HG03280 (cell line): ENCODE measurements around the gene CNOT6L.

Source experiments
- ATAC-seq: cut with Tn5 transposase; IDR thresholded peaks from one replicate; pipeline ENCODE4 v1.9.1; 2021; ENCODE audit warnings: mild to moderate bottlenecking, moderate library complexity; ENCODE audit not compliant: unreplicated experiment

The CNOT6L gene

GRCh38 chr4:77818602-77819403 lies at the start of gene CNOT6L:
CNOT6L (minus strand) TSS chr4:77819368; CDS start chr4:77819308, 60 bp downstream.
- ATAC-seq: peak; percentile 38

DNA sequence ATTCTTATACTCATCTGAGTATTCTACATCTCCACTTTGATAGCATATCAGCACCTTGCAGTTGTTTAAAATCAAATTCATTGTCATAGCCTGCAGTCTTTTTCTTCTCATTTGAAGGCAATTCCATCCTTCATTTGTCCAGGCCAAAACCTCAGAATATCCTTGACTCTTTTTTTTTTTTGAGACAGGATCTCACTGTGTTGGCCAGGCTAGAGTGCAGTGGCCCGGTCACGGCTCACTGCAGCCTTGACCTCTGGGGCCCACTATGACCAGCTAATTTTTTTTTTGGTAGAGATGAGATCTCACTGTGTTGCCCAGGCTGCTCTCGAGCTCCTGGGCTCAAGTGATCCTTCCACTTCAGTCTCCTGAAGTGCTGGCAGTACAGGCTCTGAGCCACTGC lies 46.1 kb upstream of the CNOT6L start:
- ATAC-seq: no peak

DNA sequence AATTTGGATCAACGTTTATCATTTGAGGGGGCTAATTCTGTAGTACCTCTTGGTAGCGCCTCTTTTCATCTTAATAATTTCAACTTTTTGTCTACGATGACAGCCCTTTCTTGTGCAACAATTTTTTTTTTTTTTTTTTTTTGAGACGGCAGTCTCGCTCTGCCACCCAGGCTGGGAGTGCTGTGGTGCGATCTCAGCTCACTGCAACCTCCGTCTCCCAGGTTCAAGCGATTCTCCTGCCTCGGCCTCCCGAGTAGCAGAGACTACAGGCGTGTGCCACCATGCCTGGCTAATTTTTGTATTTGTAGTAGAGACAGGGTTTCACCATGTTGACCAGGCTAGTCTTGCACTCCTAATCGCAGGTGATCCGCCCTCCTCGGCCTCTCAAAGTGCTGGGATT lies 44.2 kb upstream of the CNOT6L start:
- ATAC-seq: peak; percentile 3

DNA sequence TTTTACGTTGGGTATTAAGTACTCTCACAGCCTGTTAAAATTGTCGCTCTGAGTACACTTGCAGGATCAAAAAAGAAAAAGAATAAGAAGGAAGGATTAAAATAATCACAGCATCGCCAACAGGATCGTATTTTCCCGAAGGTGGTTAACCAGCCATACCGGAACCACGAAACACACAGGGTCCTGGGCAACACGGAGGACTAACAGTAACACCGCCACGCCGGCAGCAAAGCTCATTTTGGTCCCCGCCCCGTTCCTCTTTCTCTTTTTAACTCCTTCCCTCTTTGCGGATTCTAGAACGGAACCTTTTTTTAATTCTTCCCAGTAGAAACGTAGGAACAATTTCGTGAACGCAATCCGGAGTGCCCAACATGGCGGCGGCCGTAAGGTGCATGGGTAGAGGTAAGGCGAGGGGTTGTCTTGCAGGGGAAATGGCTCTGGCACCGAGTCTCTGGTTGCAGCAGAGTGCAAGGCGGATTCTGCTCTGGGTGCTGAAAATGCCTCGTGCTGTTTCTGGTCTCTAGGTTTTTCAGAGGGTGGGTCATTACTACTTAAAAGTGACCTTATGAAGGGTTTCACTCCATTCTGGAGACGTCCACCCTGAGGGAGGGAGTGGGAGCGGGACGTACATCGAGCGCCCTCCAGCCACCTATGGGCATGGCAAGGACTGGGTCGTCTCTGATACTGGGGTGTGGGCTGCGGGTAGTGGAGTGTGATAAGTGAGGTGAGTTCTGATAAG lies 43.5 kb upstream of the CNOT6L start, which contains the start of gene MRPL1:
Gene MRPL1 (plus strand): TSS at position 353 of the 739 bp plus-strand sequence. CDS start 19 bp downstream, at position 372.
- peak; percentile 79 for ATAC-seq

DNA sequence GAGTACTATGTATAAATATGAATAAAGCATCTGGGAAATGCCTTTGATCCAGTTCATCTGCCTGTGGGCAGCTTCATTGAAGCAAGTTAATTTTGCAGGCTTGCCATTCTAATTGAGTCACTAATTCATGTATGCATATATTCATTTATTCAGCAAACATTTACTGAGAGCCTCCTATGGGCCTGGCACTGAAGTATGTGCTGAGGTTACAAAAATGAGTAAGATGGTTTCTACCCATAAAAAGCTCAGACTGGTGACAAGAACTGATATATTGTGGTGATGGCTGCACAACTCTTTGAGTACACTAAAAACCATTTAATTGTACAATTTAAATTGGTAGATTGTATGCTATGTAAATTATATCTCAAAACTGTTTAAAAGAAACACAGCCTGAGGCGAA lies 42.3 kb upstream of the CNOT6L start:
- ATAC-seq: no peak

DNA sequence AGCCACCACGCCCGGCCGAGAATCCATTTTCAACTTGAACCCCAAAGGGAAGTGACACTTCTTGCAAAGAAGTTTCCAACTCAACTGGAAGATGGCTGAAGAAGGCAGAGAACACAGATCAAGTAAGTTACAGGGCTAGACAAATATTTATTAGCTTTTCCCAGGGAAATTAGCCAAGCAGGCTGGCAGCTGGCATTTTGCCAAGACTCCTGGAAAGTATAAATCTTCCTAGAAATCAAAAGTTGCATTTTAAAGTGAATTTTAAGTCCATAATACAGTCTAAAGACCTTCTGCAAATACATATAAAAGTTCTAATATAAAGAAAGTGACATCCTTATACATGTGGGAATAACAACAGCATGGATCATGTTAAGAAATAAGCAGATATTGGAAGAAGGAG lies 40.1 kb upstream of the CNOT6L start:
- ATAC-seq: no peak

GRCh38 chr4:77856152-77856551 lies 37.0 kb upstream of the CNOT6L start:
- ATAC-seq: no peak

DNA sequence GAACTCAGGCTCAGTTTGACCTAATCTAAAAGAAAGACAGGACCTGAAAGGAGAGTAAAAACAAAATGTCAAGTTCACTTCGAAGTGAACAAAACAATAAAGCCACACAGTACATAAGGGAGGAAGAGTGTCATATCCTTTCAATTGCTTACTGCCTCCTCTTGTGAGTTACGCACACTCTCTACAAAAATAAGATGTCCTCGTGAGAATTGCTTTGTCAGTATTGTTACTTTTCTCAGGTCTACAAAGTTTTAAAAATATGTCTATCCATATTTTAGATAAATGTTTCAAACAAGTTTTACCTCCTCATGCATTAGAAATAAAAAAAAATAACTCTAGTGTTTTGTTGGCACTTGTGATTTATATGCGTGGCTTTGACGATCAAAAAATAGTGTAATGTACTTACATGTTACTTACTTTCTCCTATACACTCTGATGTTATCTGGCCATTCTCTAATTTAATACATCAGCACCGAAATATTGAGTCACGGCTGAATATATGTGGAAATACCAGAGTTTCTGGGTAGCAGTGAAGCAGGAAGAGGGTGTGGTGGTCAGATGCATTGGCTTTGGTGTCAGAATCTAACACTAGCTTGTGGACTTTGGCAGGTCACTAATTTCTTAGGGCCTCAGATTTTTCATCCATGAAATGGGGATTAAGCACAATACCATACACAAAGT lies 35.4 kb upstream of the CNOT6L start:
- no peak for ATAC-seq

DNA sequence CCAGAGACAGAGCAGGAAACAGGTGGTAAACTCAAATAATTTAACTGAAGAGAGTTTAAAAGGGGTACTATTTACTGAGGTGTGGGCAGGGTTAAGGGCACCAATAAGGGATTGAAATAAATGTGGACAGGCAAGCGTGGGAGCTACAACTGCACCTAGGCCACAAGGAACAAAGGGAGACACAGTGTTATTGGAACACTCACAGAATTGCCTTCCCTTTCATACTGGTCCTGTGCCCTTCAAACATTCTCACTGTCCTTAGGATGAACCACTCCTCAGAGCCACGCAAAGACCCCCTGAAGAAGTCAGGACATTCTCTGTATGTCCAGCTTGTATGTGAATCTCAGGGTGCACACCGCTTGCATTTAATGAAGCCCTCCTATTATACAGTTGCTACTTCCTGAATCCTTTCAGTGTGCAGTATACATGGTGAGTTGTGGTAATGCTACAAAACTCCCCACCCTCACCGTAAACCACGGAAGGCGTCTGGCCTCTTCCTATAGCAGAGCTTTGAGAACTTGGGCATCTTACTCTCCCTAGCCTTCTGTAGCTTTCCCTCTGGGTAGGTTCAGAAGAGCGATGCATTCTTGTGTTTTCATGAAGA lies 33.8 kb upstream of the CNOT6L start:
- ATAC-seq: peak; percentile 87

DNA sequence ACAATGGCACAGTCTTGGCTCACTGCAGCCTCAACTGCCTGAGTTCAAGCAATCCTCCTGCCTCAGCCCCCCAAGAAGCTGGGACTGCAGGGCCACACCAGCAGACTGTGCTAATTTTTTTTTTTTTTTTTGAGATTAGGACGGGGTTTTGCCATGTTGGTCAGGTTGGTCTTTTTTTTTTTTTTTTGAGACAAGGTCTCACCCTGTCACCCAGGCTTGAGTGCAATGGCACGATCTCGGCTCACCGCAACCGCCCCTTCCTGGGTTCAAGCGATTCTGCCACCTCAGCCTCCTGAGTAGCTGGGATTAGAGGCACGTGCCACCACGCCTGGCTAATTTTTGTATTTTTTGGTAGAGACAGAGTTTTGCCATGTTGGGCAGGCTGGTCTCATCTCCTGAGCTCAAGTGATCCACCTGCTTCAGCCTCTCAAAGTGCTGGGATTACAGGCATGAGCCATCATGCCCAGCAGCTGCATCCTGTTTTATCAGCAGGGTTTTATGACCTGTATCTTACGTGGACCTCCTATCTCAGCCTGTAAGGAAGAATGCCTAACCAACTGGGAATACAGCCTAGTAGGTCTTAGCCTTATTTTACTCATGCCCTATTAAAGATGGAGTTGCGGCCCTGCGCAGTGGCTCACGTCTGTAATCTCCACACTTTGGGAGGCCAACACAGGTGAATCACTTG lies 30.3 kb upstream of the CNOT6L start:
- ATAC-seq: no peak

DNA sequence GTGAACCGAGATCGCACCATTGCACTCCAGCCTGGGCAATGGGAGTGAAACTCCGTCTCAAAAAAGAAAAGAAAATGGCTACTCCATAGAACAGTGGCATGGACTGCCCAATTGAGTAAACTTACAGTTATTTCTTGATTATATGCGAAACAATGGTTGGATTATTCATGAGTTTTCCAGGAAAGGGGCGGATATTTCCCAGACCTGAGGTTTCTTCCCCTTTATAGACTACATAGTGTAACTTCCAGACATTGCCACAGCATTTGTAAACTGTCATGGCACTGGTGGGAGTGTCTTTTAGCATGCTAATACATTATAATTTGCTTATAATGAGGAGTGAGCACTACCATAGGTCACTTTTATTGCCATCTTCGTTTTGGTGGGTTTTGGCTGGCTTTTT lies 29.3 kb upstream of the CNOT6L start:
- ATAC-seq: no peak

DNA sequence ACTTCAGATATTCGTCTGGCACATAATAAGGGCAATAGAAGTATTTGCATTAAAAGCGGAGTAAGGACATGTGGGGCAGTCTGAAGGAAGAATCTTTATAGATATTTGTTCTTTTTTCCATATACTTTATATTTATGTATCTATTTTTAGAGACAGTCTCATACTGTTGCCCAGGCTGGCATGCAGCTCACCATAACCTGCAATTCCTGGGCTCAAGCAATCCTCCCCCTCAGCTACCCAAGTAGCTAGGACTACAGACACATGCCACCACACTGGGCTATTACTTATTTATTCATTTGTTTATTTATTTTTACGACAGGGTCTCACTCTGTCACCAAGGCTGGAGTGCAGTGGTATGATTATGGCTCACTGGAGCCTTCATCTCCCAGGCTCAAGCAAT lies 26.8 kb upstream of the CNOT6L start:
- ATAC-seq: no peak

DNA sequence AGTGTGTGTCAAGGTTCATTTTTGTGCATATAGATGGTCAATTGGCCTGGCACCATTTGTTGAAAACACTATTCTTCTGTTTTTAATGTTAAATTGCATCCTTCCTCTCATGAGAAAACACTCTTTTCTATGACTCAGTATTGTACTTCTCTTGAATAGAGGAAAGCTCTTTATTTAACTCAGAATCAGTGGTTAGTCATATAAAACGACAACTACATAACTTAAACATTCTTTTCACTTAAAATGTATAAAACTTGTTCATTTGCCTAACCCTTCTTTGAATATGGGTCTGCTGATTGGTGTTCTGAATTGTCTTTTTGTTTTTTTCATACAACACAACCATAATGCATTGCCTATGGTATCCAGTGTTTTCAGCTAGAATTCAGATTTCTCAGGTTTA lies 26.2 kb upstream of the CNOT6L start:
- ATAC-seq: no peak

DNA sequence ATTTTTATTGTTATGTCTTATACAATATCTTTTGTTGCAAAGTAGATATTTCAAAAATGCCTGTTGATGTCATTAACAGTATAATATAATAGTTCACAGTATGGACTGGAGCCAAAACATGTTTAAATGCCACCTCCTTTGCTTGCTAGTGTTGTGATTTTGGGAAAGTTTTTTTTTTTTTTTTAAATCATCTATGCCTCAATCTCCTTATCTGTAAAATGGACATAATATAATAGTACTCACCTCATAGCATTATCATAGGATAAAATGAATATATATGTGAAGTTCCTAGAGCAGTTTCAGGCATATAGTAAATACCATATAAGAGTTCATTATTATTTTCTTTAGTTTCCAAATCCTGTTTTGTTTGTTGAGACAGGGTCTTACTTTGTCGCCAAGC lies 25.2 kb upstream of the CNOT6L start:
- no peak for ATAC-seq

- no peak for ATAC-seq
These were observed 24.5 kb upstream of the CNOT6L start for GRCh38 chr4:77843628-77844027.

GRCh38 chr4:77834403-77834802 lies 15.2 kb upstream of the CNOT6L start:
- no peak for ATAC-seq

GRCh38 chr4:77833126-77833724 lies 14.1 kb upstream of the CNOT6L start:
- no peak for ATAC-seq

GRCh38 chr4:77827343-77827742 lies 8.2 kb upstream of the CNOT6L start:
- ATAC-seq: peak; percentile 73

- no peak for ATAC-seq
These were observed 7.1 kb upstream of the CNOT6L start for GRCh38 chr4:77826275-77826674.

DNA sequence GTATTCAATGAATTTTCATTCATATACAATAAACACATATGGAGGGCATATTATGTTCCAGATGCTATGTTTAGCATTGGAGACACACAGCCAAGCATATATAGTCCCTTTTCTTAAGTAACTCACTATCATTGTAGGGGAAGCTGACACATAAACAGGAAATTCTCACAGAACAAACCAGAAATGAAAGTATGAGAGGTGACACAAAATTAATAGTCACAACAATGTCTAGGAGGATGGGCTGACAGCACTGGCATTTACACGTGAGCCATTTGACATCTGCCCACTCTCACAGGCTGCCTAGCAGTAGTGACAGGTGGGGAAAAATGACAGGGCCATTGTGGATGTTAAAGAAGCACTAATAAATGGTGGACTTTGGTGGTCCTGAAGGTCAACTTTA lies 2.6 kb upstream of the CNOT6L start:
- no peak for ATAC-seq
